DND-41 (cell line): ENCODE measurements around the gene GPAT3.

Experiments
- EZH2 ChIP-seq: IDR thresholded peaks from 3 replicates; pipeline ENCODE4 v1.6.1; 2012; ENCODE audit warnings: borderline replicate concordance, low read depth, mild to moderate bottlenecking, moderate library complexity, low read length, inconsistent platforms; ENCODE audit not compliant: severe bottlenecking
- TF ChIP-seq, protein P1 (sequence below): IDR thresholded peaks from 2 replicates; pipeline ENCODE4 v1.5.1; 2012; ENCODE audit warnings: borderline replicate concordance, low read length, moderate library complexity, mild to moderate bottlenecking; ENCODE audit not compliant: poor library complexity, severe bottlenecking; ENCODE audit errors: extremely low read depth

DNA sequence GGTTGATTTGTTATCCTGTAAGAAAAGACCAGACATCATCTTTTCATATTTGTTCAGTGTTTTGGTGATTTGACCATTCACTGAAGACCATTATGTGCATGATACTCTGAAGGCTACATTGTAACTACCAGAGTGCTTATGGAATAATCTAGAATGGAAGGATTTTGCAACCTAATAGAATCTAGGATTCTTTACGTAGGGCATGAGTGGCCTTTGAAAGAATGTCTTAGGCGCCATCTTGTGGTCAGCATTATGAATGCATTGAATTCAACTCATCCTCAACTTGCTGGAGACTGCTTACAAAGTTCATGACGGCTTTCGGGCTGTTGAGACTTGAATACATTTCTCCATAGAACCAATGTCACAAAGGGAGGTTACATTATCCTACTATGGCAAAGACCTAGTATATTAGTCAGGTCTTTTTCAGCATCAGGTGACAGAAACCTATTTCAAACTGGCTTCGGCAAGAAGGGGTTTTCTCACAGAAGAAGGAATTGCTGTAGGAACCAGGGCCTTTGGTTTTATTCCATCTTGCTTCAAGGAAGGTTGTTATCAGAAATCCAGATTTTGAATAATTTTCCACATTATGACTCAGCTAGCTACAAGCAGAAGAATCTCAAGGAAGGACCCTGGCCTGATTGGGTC is 104.1 kb downstream of the GPAT3 start:
- TF ChIP-seq, protein P1, sequence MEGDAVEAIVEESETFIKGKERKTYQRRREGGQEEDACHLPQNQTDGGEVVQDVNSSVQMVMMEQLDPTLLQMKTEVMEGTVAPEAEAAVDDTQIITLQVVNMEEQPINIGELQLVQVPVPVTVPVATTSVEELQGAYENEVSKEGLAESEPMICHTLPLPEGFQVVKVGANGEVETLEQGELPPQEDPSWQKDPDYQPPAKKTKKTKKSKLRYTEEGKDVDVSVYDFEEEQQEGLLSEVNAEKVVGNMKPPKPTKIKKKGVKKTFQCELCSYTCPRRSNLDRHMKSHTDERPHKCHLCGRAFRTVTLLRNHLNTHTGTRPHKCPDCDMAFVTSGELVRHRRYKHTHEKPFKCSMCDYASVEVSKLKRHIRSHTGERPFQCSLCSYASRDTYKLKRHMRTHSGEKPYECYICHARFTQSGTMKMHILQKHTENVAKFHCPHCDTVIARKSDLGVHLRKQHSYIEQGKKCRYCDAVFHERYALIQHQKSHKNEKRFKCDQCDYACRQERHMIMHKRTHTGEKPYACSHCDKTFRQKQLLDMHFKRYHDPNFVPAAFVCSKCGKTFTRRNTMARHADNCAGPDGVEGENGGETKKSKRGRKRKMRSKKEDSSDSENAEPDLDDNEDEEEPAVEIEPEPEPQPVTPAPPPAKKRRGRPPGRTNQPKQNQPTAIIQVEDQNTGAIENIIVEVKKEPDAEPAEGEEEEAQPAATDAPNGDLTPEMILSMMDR, result peak; percentile 93
- no peak for TF ChIP-seq EZH2
